ENCODE measurements around the gene LEMD2. TPM values are rescaled to one million over a fixed set of nuclear protein-coding genes. Genes with fewer than 3 reads are reported as not detected.

Gene LEMD2
- total and polyA plus RNA-seq, 5 donors from 2014 or later, result 25.7 to 102 (median 32.1) TPM

- Histone ChIP-seq H3K4me3 (ENCODE audit: low read depth, low read length) (no peak within 1 kb of the TSS), H3K9me3 (ENCODE audit: control insufficient read depth in 2 of 2, low read length in 2 of 2) (no peaks in the 10 kb centered on the region), H3K4me1 (ENCODE audit: control insufficient read depth, insufficient read depth, low read length, poor library complexity, severe bottlenecking) (no peaks in the 10 kb centered on the region), H3K36me3 (ENCODE audit: control insufficient read depth, insufficient read depth, low read length) (no peaks in the 10 kb centered on the region), H3K27ac (ENCODE audit: insufficient read depth, low read length, poor library complexity, severe bottlenecking) (no peak within 1 kb of the TSS), H3K27me3 (ENCODE audit: control insufficient read depth, insufficient read depth, low read length) (no peaks in the 10 kb centered on the region)
- Mint-ChIP-seq H3K27me3 (peaks cover 28% of the 10 kb centered on the region), H3K4me1 (peaks cover 0 to 7% (median 2%) of the 10 kb centered on the region in 4 donors), H3K36me3 (no peaks in the 10 kb centered on the region), H3K4me3 (no peak within 1 kb of the TSS), H3K9me3 (no peaks in the 10 kb centered on the region), H3K27ac (no peak within 1 kb of the TSS)
- DNase-seq (no peak), ATAC-seq (ENCODE audit: low read depth in 2 of 2) (no peak)
Observed at GRCh38 chr6:33746651-33747100, 42.3 kb downstream of the LEMD2 start, which contains the start of gene IP6K3. TSS of gene IP6K3 (minus strand) at chr6:33746905. CDS start at chr6:33735476, 11,429 bp downstream.

- Histone ChIP-seq H3K4me3 (ENCODE audit: low read depth, low read length) (no peak overlapping the region), H3K27me3 (ENCODE audit: control insufficient read depth, insufficient read depth, low read length) (no peaks in the 10 kb centered on the region), H3K36me3 (ENCODE audit: control insufficient read depth, insufficient read depth, low read length) (no peaks in the 10 kb centered on the region), H3K27ac (ENCODE audit: insufficient read depth, low read length, poor library complexity, severe bottlenecking) (no peak overlapping the region), H3K4me1 (ENCODE audit: control insufficient read depth, insufficient read depth, low read length, poor library complexity, severe bottlenecking) (no peaks in the 10 kb centered on the region), H3K9me3 (ENCODE audit: control insufficient read depth in 2 of 2, low read length in 2 of 2) (no peaks in the 10 kb centered on the region)
- Mint-ChIP-seq H3K27me3 (peaks cover 28% of the 10 kb centered on the region), H3K36me3 (no peaks in the 10 kb centered on the region), H3K27ac (no peak overlapping the region), H3K4me1 (peaks cover 0 to 7% (median 2%) of the 10 kb centered on the region in 4 donors), H3K9me3 (no peaks in the 10 kb centered on the region), H3K4me3 (no peak overlapping the region)
- DNase-seq, result no peak
- ATAC-seq (ENCODE audit: low read depth in 2 of 2), result no peak
Observed at GRCh38 chr6:33746036-33746600, 42.8 kb downstream of the LEMD2 start.

- H3K36me3 ChIP-seq (ENCODE audit: control insufficient read depth, insufficient read depth, low read length), result no peaks in the 10 kb centered on the region
- H3K27ac Mint-ChIP-seq, result peak overlapping the region in 1 of 3 donors; percentile 15
- no peaks in the 10 kb centered on the region for H3K9me3 ChIP-seq (ENCODE audit: control insufficient read depth in 2 of 2, low read length in 2 of 2)
- no peaks in the 10 kb centered on the region for H3K27me3 ChIP-seq (ENCODE audit: control insufficient read depth, insufficient read depth, low read length)
- no peak for DNase-seq
- H3K9me3 Mint-ChIP-seq, result no peaks in the 10 kb centered on the region
- no peak overlapping the region for H3K4me3 ChIP-seq (ENCODE audit: low read depth, low read length)
- peaks cover 24% of the 10 kb centered on the region for H3K27me3 Mint-ChIP-seq
- no peak overlapping the region for H3K27ac ChIP-seq (ENCODE audit: insufficient read depth, low read length, poor library complexity, severe bottlenecking)
- H3K4me1 ChIP-seq (ENCODE audit: control insufficient read depth, insufficient read depth, low read length, poor library complexity, severe bottlenecking), result no peaks in the 10 kb centered on the region
- H3K4me1 Mint-ChIP-seq, result peaks cover 0 to 7% (median 2%) of the 10 kb centered on the region in 4 donors
- H3K36me3 Mint-ChIP-seq, result no peaks in the 10 kb centered on the region
- no peak for ATAC-seq (ENCODE audit: low read depth in 2 of 2)
- no peak overlapping the region for H3K4me3 Mint-ChIP-seq
Observed at GRCh38 chr6:33745548-33745947, 43.4 kb downstream of the LEMD2 start.

GRCh38 chr6:33744895-33745546 is 43.9 kb downstream of the LEMD2 start:
- no peaks in the 10 kb centered on the region for H3K36me3 Mint-ChIP-seq
- H3K4me1 Mint-ChIP-seq, result peaks cover 0 to 7% (median 2%) of the 10 kb centered on the region in 4 donors
- Histone ChIP-seq H3K36me3 (ENCODE audit: control insufficient read depth, insufficient read depth, low read length) (no peaks in the 10 kb centered on the region), H3K27ac (ENCODE audit: insufficient read depth, low read length, poor library complexity, severe bottlenecking) (no peak overlapping the region), H3K4me3 (ENCODE audit: low read depth, low read length) (no peak overlapping the region), H3K27me3 (ENCODE audit: control insufficient read depth, insufficient read depth, low read length) (no peaks in the 10 kb centered on the region), H3K4me1 (ENCODE audit: control insufficient read depth, insufficient read depth, low read length, poor library complexity, severe bottlenecking) (no peaks in the 10 kb centered on the region), H3K9me3 (ENCODE audit: control insufficient read depth in 2 of 2, low read length in 2 of 2) (no peaks in the 10 kb centered on the region)
- DNase-seq, result no peak
- H3K9me3 Mint-ChIP-seq, result no peaks in the 10 kb centered on the region
- H3K4me3 Mint-ChIP-seq, result no peak overlapping the region
- peaks cover 22% of the 10 kb centered on the region for H3K27me3 Mint-ChIP-seq
- ATAC-seq (ENCODE audit: low read depth in 2 of 2), result no peak
- peak overlapping the region in 1 of 3 donors; percentile 15 for H3K27ac Mint-ChIP-seq

- peak; percentile 62 to 66 for ATAC-seq (ENCODE audit: low read depth in 2 of 2)
- H3K4me1 Mint-ChIP-seq, result peaks cover 0 to 7% (median 2%) of the 10 kb centered on the region in 4 donors
- Histone ChIP-seq H3K36me3 (ENCODE audit: control insufficient read depth, insufficient read depth, low read length) (no peaks in the 10 kb centered on the region), H3K27me3 (ENCODE audit: control insufficient read depth, insufficient read depth, low read length) (no peaks in the 10 kb centered on the region), H3K4me1 (ENCODE audit: control insufficient read depth, insufficient read depth, low read length, poor library complexity, severe bottlenecking) (no peaks in the 10 kb centered on the region), H3K9me3 (ENCODE audit: control insufficient read depth in 2 of 2, low read length in 2 of 2) (no peaks in the 10 kb centered on the region), H3K4me3 (ENCODE audit: low read depth, low read length) (no peak overlapping the region), H3K27ac (ENCODE audit: insufficient read depth, low read length, poor library complexity, severe bottlenecking) (no peak overlapping the region)
- DNase-seq, result peak; percentile 57 to 72 (median 68)
- no peaks in the 10 kb centered on the region for H3K36me3 Mint-ChIP-seq
- no peaks in the 10 kb centered on the region for H3K9me3 Mint-ChIP-seq
- peaks cover 22% of the 10 kb centered on the region for H3K27me3 Mint-ChIP-seq
- no peak overlapping the region for H3K27ac Mint-ChIP-seq
- H3K4me3 Mint-ChIP-seq, result no peak overlapping the region
Observed at GRCh38 chr6:33744001-33744848, 44.7 kb downstream of the LEMD2 start.

- Histone ChIP-seq H3K4me1 (ENCODE audit: control insufficient read depth, insufficient read depth, low read length, poor library complexity, severe bottlenecking) (no peaks in the 10 kb centered on the region), H3K36me3 (ENCODE audit: control insufficient read depth, insufficient read depth, low read length) (no peaks in the 10 kb centered on the region), H3K4me3 (ENCODE audit: low read depth, low read length) (no peak overlapping the region), H3K27me3 (ENCODE audit: control insufficient read depth, insufficient read depth, low read length) (no peaks in the 10 kb centered on the region), H3K9me3 (ENCODE audit: control insufficient read depth in 2 of 2, low read length in 2 of 2) (no peaks in the 10 kb centered on the region), H3K27ac (ENCODE audit: insufficient read depth, low read length, poor library complexity, severe bottlenecking) (no peak overlapping the region)
- peaks cover 0 to 7% (median 2%) of the 10 kb centered on the region in 4 donors for H3K4me1 Mint-ChIP-seq
- H3K9me3 Mint-ChIP-seq, result no peaks in the 10 kb centered on the region
- no peaks in the 10 kb centered on the region for H3K36me3 Mint-ChIP-seq
- peak overlapping the region in 1 of 3 donors; percentile 29 for H3K27ac Mint-ChIP-seq
- no peak for DNase-seq
- peaks cover 22% of the 10 kb centered on the region for H3K27me3 Mint-ChIP-seq
- H3K4me3 Mint-ChIP-seq, result no peak overlapping the region
- ATAC-seq (ENCODE audit: low read depth in 2 of 2), result no peak
Observed at GRCh38 chr6:33742837-33743236, 46.1 kb downstream of the LEMD2 start.

- Histone ChIP-seq H3K36me3 (ENCODE audit: control insufficient read depth, insufficient read depth, low read length) (no peaks in the 10 kb centered on the region), H3K27me3 (ENCODE audit: control insufficient read depth, insufficient read depth, low read length) (no peaks in the 10 kb centered on the region), H3K9me3 (ENCODE audit: control insufficient read depth in 2 of 2, low read length in 2 of 2) (no peaks in the 10 kb centered on the region), H3K27ac (ENCODE audit: insufficient read depth, low read length, poor library complexity, severe bottlenecking) (no peak overlapping the region), H3K4me3 (ENCODE audit: low read depth, low read length) (no peak overlapping the region), H3K4me1 (ENCODE audit: control insufficient read depth, insufficient read depth, low read length, poor library complexity, severe bottlenecking) (no peaks in the 10 kb centered on the region)
- no peak overlapping the region for H3K4me3 Mint-ChIP-seq
- H3K9me3 Mint-ChIP-seq, result no peaks in the 10 kb centered on the region
- H3K27ac Mint-ChIP-seq, result no peak overlapping the region
- DNase-seq (no peak), ATAC-seq (ENCODE audit: low read depth in 2 of 2) (no peak)
- H3K27me3 Mint-ChIP-seq, result peaks cover 22% of the 10 kb centered on the region
- H3K36me3 Mint-ChIP-seq, result no peaks in the 10 kb centered on the region
- H3K4me1 Mint-ChIP-seq, result peaks cover 0 to 7% (median 2%) of the 10 kb centered on the region in 4 donors
Observed at GRCh38 chr6:33742092-33742491, 46.8 kb downstream of the LEMD2 start.

All from CD4-positive, CD25-positive, alpha-beta regulatory T cell (primary cell).